GM12873 (cell line): Measurements from ENCODE around the gene NDUFB11.
A peak's percentile ranks its signal among the peaks of the same experiment; 100 is the strongest.

ENCODE experiments used
- TF ChIP-seq, protein P1 (sequence below): IDR thresholded peaks from 2 replicates; pipeline ENCODE4 v1.5.1; 2012; ENCODE audit warnings: low read depth, mild to moderate bottlenecking, moderate library complexity, low read length, control low read depth; ENCODE audit not compliant: insufficient read depth; ENCODE audit errors: missing control alignments

The NDUFB11 gene

GRCh38 chrX:47101206-47101605 is 43.3 kb downstream of the NDUFB11 start:
- TF ChIP-seq, protein P1, sequence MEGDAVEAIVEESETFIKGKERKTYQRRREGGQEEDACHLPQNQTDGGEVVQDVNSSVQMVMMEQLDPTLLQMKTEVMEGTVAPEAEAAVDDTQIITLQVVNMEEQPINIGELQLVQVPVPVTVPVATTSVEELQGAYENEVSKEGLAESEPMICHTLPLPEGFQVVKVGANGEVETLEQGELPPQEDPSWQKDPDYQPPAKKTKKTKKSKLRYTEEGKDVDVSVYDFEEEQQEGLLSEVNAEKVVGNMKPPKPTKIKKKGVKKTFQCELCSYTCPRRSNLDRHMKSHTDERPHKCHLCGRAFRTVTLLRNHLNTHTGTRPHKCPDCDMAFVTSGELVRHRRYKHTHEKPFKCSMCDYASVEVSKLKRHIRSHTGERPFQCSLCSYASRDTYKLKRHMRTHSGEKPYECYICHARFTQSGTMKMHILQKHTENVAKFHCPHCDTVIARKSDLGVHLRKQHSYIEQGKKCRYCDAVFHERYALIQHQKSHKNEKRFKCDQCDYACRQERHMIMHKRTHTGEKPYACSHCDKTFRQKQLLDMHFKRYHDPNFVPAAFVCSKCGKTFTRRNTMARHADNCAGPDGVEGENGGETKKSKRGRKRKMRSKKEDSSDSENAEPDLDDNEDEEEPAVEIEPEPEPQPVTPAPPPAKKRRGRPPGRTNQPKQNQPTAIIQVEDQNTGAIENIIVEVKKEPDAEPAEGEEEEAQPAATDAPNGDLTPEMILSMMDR, result no peak

GRCh38 chrX:47098338-47099094 is 46.0 kb downstream of the NDUFB11 start:
- TF ChIP-seq, protein P1, result no peak

GRCh38 chrX:47097018-47097417 is 47.5 kb downstream of the NDUFB11 start:
- TF ChIP-seq, protein P1, result no peak

- TF ChIP-seq, protein P1, result no peak
These were observed 50.6 kb downstream of the NDUFB11 start for GRCh38 chrX:47093860-47094259.

GRCh38 chrX:47093248-47093647 is 51.3 kb downstream of the NDUFB11 start:
- TF ChIP-seq, protein P1, result peak; percentile 32
